GM04504 (cell line): ENCODE measurements around the gene ZC3H12C.
"Not testable (repeated sequence)": the region's sequence is repeated elsewhere in the genome, so short reads cannot be mapped to it uniquely, and the experiment has no call there.

Experiments used
- DNase-seq: peaks from one replicate; pipeline ENCODE4 v3.0.0-alpha.2; 2012; ENCODE audit warnings: low read depth

The ZC3H12C gene

DNA sequence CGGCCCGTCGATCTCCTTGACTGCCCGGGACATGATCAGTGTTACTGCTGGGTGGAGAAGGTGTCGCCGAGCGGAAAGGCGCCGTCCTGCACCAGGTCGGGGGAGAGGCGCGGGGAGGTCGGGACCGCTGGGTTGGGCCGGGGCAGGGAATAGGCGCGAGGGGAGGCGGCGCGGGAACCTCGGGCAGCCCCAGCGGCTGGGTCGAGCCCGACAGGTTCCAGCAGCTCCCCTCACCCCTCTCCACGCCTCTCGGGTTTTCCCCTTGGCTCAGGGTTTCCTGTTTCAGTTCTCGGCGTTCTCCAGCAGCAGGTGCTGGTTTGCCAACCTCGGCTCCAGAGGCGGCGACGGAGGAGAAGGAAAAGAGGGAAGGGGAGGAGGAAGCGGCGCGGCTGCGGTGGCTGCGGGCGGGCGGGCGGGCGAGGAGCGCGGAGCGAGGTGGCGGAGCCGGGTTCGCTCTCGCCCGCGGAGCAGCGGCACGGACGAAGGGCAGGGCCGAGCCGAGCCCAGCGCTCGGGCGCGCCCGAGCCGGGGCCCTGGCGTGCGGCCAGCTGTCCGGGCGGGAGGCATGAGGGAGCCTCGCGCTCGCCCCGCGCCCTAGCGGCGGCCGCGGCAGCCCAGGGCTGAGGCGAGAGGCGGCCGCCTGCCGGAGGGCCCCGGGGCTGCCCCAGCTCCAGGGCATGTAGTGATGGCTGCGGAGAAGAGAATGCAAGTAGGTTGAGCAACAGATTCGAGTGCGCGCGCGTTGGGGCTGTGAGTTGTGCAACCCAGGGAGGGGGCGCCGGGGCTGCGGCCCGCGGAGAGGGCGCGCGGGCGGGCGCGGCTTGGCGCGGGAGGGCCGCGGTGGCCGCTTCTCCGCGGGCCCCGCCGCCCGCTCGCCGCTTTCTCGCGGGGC, at the start of gene ZC3H12C:
Gene ZC3H12C, plus strand, starts transcription at position 878 of the 892 bp plus-strand sequence. CDS start 20 bp downstream, outside the sequence.
- DNase-seq: peak; percentile 68

DNA sequence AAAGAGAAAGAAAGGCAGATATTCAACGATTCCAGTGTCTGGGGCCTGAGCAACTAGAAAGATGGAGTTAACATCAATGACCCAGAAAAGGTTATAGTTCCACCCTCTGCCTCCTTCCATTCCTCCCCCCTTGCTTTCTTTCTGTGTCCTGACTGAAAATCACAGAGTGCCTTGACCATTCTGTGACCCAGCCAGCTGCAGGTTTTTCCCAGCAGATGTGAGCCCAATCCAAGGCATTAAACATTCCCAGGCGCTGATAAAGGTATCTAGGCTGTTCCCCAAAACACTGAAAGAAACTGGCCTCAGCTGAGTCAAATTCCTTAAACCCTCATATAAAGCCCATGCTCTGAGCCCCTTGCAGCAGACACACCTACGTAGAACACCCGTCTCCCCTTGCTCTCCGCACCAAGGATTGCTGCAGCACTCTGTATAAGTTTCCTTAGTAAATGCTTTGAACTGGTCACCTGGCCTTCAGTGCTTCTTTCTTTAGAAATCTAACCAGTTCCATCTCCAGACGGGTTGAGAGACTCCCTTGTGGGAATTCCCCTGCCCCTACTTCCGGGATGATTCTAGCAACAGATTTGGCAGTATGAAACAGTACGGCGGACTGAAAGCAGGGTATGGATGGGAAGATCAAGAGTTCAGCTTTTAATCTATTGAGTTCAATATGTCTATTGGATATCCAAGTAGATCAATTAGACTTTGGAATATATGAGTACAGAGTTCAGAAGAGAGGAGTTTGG, 48.8 kb upstream of the ZC3H12C start:
- DNase-seq: no peak

DNA sequence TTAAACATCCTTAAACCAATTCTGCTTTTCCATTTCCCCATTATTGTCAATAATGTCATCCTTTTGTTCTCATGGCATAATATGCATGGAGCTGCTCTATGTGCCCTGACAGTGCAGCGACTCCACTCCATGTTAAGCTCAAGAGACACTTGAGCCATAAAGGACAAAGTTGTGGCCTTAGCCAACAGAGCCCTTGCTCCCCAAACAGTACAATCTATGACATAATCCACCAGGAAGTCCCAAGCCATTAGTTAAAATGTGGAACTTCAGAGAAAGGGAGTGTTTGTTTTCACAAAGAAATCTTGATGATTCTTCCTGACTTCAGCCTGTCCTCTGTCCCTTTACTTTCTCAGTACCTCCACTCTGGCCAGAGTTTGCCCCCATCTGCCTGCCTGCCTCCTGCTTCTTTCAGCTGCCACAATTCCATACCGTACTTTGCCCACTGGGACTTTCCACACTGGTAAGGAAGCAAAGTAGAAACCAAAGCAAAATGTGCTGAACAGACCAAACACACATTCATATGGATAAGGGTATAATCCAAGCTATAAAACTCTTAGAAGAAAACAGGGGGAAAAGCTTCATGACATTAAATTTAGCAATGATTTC, 46.3 kb upstream of the ZC3H12C start:
- no peak for DNase-seq

DNA sequence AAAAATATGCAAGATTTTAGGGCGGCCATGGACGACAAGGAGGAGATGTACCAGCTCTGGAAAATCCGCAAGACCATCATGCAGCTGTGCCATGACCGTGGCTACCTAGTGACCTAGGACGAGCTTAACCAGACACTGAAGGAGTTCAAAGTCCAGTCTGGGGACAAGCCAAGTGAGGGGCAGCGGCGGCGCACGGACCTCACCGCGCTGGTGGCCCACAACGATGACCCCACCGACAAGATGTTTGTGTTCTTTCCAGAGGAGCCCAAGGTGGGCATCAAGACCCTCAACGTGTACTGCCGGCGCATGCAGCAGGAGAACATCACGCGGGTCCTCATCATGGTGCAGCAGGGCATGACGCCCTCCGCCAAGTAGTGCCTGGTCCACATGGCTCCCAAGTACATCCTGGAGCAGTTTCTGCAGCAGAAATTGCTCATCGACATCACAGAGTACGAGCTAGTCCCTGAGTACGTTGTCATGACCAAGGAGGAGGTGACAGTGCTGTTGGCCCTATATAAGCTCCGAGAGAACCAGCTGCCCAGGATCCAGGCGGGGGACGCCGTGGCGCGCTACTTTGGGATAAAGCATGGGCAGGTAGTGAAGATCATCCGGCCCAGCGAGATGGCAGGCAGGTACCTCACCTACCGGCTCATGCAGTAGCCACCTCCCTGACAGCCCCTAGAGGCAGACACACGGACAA, 43.5 kb upstream of the ZC3H12C start:
- no peak for DNase-seq

DNA sequence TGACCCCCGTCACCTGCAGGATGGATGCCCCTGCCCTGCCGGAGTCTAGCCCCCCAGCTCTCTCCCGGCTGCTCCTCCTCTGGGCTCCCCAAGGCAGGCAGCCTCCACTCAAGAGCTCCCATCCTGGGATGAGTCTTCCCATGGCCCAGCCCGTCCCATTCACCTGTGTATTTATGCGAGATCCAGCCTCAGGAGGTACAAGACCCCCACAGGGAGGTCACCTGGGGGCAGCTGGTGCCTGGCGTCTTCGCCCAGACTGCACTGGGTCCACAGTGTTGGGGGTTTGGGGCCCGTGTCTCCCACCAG, 43.0 kb upstream of the ZC3H12C start:
- no peak for DNase-seq

DNA sequence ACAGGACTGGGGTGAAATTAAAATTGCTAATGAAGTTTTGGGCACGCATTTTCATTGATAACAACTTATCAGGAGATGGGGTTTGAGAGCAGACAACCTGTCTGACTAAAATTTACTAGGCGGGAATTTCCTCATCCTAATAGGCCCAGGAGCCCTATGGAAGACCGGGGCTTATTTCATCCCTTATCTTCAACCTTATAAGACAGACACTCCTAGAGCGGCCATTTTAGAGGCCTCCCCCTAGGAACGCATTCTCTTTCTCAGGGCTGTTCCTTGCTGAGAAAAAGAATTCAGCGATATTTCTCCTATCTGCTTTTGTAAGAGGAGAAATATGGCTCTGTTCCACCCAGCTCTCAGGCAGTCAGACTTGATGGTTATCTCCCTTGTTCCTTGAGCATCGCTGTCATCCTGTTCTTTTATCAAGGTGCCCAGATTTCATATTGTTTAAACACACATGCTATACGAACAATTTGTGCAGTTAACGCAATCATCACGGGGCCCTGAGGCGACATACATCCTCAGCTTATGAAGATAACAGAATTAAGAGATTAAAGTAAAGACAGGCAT, 39.3 kb upstream of the ZC3H12C start:
- DNase-seq: no peak

DNA sequence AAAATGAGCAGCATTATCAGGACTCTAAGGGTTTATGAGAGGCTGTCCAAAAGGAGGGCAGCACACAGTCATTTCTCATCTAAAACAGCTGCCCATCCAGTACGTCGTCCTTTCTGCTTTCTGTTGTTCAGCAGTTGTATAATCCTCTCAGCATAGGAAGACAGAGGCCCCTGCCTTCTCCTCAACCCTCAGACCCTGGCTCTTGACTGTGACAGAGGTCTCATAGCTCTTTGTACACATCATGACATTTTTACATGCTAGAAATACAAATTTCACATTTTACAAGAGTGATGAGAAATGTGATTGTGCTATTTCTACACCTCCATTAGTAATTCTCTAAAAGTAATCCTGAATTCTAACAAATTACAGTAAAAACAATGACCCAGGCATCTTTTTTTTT, 36.2 kb upstream of the ZC3H12C start:
- no peak for DNase-seq

DNA sequence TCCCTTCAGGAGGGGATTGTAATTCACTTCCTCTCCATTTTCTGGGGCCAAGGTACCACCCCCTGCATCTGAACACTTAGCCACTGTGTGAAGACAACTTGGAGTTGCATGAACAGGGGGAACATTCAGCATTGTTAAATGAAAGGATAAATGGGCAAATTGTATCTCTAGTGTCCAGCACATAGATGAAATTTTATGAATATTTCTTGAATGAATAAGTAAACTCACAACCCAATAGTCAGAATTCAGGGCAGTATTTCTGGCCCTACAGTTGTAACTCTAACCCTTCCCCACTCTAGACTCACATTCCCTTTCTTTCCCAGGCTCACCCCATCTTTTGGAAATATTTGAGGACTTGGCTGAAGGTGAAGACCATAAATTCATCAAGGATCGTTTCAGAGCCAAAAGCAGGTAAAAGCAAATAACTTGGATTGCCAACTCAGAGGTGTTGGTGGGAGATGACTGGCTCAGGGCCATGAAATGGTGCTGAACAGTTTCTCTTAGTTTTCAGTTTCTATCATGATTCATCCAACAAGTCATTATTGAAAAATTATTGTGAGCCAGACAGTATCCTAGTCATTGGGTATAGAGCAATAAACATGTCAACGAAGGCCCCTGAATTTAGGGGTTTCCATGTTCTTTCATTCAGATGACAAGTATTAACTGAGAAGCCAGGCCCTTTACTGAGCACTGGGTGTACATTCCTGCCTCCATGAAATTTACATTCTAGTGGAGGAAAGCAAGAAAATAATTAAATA, 33.3 kb upstream of the ZC3H12C start:
- DNase-seq: peak; percentile 23

DNA sequence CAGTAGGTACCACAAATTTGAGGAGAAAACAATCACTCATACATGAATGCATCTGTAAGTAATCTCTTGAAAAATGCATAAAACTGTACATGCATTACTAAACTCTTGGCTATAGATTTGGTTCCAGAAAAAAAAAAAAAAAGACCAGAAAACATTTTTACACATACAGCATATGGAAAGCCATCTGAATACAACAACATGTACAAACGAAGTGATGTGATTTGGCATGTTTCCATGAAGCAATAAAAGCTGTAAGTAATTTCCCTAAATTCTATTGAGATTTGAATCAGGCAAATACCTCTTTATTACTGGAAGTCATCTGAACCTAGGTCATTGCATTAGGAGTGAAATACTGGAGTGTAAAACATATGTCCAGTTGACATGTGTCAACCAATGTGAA, 31.9 kb upstream of the ZC3H12C start:
- DNase-seq: no peak

DNA sequence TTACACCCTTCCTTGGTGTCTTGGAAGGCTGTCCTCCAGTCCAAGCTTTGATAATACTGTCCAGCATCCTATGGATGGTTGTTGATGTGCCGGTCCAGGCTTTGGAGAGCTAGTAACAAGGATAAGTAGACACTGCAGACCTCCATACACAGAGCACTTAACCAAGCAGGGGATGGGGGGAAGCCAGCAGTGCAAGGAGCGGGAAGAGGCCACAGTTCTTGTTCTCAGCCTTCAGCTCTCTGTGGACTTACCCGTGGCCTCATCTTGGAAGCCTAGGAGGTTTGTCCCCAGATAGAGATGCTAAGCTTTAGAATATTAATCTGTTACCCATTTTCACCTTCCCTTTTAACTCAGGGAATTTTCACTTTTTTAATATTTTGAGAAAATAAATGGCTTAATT, 30.9 kb upstream of the ZC3H12C start:
- DNase-seq: no peak

DNA sequence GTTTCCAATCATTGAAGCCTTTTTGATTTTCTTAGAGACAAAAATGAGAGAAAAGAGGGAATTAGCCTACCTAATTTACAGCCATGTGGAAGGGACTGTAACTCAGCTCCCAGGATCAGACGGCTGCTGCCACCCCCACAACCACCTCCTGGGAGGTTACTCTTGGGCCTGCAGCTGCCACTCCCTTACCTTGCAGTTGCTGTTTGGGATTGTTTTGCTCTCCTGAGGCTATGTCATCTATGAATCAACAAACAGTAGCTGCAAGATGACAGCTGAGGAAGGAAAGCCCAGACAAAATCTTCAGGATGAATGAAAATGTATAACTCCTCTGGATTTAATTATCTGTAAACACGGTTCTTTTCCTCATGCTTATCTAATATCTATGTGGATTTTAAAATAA, 28.0 kb upstream of the ZC3H12C start:
- no peak for DNase-seq

DNA sequence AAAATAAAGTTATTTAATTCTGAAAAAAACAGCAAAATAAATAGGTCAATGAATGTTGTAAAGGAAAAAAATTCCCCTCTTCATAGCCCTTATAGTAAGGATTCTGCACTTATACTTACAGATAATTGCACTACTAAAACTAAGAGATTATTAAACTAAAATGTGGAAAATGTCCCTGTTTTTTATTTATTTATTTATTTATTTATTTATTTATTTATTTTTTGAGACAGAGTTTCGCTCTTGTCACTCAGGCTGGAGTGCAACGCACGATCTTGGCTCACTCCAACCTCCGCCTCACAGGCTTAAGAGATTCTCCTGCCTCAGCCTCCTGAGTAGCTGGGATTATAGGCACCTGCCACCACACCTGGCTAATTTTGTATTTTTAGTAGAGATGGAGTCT, 25.2 kb upstream of the ZC3H12C start:
- DNase-seq: not testable (repeated sequence)

DNA sequence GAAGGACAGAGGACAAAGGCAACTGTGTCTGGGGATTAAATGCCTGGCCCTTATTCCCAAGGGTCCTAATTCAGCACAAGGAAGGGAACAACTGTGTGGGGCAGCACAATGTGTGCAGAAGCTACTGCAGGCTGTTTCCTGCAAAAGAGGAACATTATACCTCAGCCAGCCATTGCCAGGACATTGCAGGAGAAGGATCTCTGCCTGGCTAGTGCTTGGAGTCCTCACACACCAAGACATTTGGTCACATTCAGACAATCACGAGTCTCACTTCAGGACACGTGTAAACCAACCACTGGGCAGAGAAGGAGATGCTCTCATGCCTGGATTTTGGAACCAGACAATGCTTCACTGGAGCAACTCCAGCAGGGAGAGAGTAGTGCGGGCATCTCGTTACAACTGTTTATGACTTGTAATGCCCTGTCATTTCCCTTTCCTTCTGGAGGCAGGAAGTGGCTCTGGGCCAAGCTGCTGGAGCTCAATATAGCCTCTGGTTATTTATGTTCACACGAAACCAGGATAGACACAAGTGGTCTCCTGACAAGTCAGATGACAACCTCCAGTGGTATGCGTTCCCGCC, 23.9 kb upstream of the ZC3H12C start:
- DNase-seq: peak; percentile 65

DNA sequence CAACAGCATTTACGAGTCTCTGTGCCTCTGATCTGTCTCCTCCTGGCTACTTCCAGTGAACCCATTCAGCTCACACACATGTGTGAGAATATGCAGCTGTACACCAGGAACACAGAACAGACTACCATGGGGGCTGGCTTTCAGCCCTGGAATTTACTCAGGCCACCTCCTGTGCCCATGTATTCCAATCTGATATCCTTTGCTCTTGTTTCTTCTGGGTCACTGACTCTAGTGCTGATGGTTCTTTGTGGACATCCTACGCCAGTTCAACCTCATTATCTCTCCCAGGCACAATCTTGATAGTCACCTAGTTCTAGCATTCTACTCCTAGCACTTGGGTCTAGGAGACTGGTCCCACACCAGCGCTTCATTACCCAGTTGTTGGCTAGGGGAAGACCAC, 23.0 kb upstream of the ZC3H12C start:
- no peak for DNase-seq

DNA sequence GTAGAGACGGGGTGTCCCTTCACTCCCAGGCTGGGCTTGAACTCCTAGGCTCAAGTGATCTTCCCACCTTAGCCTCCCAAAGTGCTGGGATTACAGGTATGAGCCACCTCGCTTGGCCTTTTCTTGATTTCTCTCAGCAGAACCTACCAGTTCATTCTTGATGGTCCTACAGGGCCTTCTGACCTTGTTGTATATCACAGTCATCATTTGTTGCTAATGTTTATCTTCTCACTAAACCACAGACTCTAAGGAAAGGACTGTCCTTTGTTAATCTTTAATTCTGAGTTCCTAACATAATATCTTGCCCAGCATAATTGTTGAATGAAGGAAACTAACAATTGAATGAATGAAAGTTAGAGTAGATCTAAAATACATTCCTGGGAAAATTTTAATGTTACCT, 22.0 kb upstream of the ZC3H12C start:
- DNase-seq: no peak

DNA sequence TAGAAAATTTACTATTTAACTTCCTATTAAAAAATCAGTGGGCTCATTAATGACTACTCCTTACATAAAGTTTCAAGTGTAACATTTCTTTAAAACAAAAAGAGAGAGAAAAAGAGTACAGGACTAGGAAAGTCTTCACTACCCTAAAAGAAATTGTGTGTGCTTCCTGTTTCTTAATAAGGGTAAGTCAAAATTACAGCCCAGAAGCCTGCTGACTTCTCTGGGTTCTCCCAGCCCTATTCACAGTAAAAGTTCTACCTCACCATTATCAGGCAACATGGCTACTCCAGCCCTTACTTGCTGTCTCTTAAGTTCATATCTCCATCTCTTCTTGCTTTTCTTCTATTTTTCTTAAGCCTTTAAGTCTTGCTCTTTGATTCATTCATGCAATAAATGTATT, 20.3 kb upstream of the ZC3H12C start:
- no peak for DNase-seq

DNA sequence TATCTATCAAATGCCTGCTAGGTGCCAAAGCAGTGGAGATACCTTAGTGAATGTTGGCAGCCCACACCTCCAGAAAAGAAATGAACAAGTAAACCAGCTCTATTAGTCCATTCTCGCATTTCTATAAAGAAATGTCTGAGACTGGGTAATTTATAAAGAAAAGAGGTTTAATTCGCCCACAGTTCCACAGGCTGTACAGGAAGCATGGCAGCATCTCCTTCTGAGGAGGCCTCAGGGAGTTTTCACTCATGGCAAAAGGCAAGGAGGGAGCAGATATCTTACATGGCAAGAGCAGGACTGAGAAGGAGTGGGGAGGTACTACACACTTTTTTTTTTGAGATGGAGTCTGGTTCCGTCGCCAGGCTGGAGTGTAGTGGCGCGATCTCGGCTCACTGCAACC, 18.7 kb upstream of the ZC3H12C start:
- no peak for DNase-seq

DNA sequence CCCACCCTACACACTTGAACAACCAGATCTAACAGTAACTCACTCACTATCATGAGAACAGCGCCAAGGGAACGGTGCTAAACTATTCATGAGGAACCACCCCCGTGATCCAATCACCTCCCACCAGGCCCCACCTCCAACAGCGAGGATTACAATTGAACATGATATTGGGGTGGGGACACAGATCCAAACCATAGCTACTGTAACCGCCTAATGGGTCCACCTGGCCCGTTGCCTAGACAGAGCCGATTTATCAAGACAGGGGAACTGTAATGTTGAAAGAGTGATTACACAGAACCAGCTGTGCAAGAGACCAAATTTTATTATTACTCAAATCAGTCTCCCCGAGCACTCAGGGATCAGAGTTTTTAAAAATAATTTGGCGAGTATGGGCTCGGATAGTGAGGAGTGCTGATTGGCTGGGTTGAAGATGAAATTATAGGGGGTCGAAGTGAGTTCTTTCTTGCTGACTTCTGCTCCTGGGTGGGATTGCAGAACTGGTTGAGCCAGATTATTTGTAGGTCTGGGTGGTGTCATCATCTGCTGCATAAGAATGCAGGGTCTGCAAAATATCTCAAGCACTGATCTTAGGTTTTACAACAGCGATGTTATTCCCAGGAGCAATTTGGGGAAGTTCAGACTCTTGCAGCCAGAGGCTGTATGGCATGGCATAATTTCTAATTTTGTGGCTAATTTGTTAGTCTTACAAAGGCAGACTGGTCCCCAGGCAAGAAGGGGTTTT, 17.9 kb upstream of the ZC3H12C start:
- no peak for DNase-seq

DNA sequence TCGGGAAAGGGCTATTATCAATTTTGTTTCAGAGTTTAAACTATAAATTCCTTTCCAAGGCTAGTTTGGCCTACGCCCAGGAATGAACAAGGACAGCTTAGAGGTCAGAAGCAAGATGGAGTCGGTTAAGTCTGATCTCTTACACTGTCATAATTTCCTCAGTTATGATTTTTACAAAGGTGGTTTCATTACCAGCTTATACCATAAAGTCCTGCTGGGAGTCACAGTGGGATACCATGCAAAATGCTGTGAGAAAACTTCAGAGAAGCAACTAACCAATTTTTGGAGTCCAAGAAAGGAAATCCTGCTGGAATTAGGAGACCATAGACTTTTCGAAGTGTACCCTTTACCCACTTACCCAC, 17.4 kb upstream of the ZC3H12C start:
- DNase-seq: no peak

DNA sequence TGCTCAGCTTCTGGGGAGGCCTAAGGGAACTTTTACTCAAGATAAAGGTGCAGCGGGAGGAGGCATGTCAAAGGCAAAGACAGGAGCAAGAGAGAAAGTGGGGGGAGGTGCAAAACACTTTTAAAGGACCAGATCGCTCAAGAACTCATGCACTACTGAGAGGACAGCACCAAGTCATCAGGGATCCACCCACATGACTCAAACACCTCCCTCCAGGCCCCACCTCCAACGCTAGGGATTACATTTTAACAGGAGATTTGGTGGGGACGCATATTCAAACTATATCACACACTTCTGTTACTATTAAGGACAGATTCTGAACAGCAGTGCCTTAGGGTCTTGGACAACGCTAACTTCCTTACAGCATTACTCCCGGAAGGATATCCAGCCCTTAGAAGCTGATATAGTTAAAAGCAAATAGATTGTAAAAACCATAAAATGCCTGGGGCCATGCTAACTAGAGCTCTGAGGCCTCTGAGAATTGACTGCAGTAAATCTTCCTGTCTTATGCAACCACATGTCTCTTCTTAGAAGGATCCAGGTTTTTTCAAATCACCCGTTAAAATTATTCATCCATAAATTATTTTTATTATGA, 16.7 kb upstream of the ZC3H12C start:
- peak; percentile 32 for DNase-seq
